ENCODE measurements around the gene SIRT2.
"Not testable (repeated sequence)": the region's sequence is repeated elsewhere in the genome, so short reads cannot be mapped to it uniquely, and the experiment has no call there.

Gene SIRT2

GRCh38 chr19:38830039-38830733 is 69.2 kb downstream of the SIRT2 start:
- DNase-seq (ENCODE audit: low read depth in 3 of 3): no peak

- DNase-seq (ENCODE audit: low read depth in 3 of 3): not testable (repeated sequence)
Observed at GRCh38 chr19:38829203-38829602, 70.2 kb downstream of the SIRT2 start.
